ENCODE data around the gene PLCB3. TPM values are rescaled to one million over a fixed set of nuclear protein-coding genes. Genes with fewer than 3 reads are reported as not detected.
A peak's percentile ranks its signal among the peaks of the same experiment; 100 is the strongest.

The PLCB3 gene
- total and polyA plus RNA-seq, 5 donors from 2014 or later: 0.10 to 3.6 (median 0.31) TPM

GRCh38 chr11:64262271-64263002, 11.1 kb downstream of the PLCB3 start:
- ATAC-seq (ENCODE audit: low read depth in 2 of 2) (no peak), DNase-seq (no peak)
- Mint-ChIP-seq H3K4me3 (no peak overlapping the region), H3K4me1 (peaks cover 0 to 9% (median 6%) of the 10 kb centered on the region in 4 donors), H3K9me3 (no peaks in the 10 kb centered on the region), H3K36me3 (no peaks in the 10 kb centered on the region), H3K27me3 (no peaks in the 10 kb centered on the region), H3K27ac (no peak overlapping the region)
- no peak overlapping the region for H3K4me3 ChIP-seq (ENCODE audit: low read depth, low read length)
- H3K27ac ChIP-seq (ENCODE audit: insufficient read depth, low read length, poor library complexity, severe bottlenecking): no peak overlapping the region
- peaks cover 4% of the 10 kb centered on the region for H3K36me3 ChIP-seq (ENCODE audit: control insufficient read depth, insufficient read depth, low read length)
- H3K4me1 ChIP-seq (ENCODE audit: control insufficient read depth, insufficient read depth, low read length, poor library complexity, severe bottlenecking): peaks cover 5% of the 10 kb centered on the region
- no peaks in the 10 kb centered on the region for H3K27me3 ChIP-seq (ENCODE audit: control insufficient read depth, insufficient read depth, low read length)
- no peaks in the 10 kb centered on the region for H3K9me3 ChIP-seq (ENCODE audit: control insufficient read depth in 2 of 2, low read length in 2 of 2)

- Histone ChIP-seq H3K9me3 (ENCODE audit: control insufficient read depth in 2 of 2, low read length in 2 of 2) (no peaks in the 10 kb centered on the region), H3K27ac (ENCODE audit: insufficient read depth, low read length, poor library complexity, severe bottlenecking) (no peak overlapping the region), H3K4me1 (ENCODE audit: control insufficient read depth, insufficient read depth, low read length, poor library complexity, severe bottlenecking) (peaks cover 5% of the 10 kb centered on the region), H3K36me3 (ENCODE audit: control insufficient read depth, insufficient read depth, low read length) (peaks cover 4% of the 10 kb centered on the region), H3K27me3 (ENCODE audit: control insufficient read depth, insufficient read depth, low read length) (no peaks in the 10 kb centered on the region), H3K4me3 (ENCODE audit: low read depth, low read length) (no peak overlapping the region)
- H3K4me1 Mint-ChIP-seq: peaks cover 0 to 15% (median 11%) of the 10 kb centered on the region in 4 donors
- H3K27ac Mint-ChIP-seq: no peak overlapping the region
- H3K36me3 Mint-ChIP-seq: no peaks in the 10 kb centered on the region
- no peak overlapping the region for H3K4me3 Mint-ChIP-seq
- ATAC-seq (ENCODE audit: low read depth in 2 of 2): no peak
- H3K9me3 Mint-ChIP-seq: no peaks in the 10 kb centered on the region
- no peak for DNase-seq
- no peaks in the 10 kb centered on the region for H3K27me3 Mint-ChIP-seq
These were observed 12.0 kb downstream of the PLCB3 start for GRCh38 chr11:64263021-64263946.

- H3K36me3 Mint-ChIP-seq: no peaks in the 10 kb centered on the region
- Histone ChIP-seq H3K27me3 (ENCODE audit: control insufficient read depth, insufficient read depth, low read length) (no peaks in the 10 kb centered on the region), H3K36me3 (ENCODE audit: control insufficient read depth, insufficient read depth, low read length) (no peaks in the 10 kb centered on the region), H3K9me3 (ENCODE audit: control insufficient read depth in 2 of 2, low read length in 2 of 2) (no peaks in the 10 kb centered on the region), H3K4me1 (ENCODE audit: control insufficient read depth, insufficient read depth, low read length, poor library complexity, severe bottlenecking) (peaks cover 12% of the 10 kb centered on the region), H3K27ac (ENCODE audit: insufficient read depth, low read length, poor library complexity, severe bottlenecking) (no peak overlapping the region), H3K4me3 (ENCODE audit: low read depth, low read length) (no peak overlapping the region)
- ATAC-seq (ENCODE audit: low read depth in 2 of 2) (no peak), DNase-seq (no peak)
- H3K9me3 Mint-ChIP-seq: no peaks in the 10 kb centered on the region
- H3K4me3 Mint-ChIP-seq: no peak overlapping the region
- no peak overlapping the region for H3K27ac Mint-ChIP-seq
- H3K27me3 Mint-ChIP-seq: no peaks in the 10 kb centered on the region
- H3K4me1 Mint-ChIP-seq: peaks cover 0 to 20% (median 15%) of the 10 kb centered on the region in 4 donors
These were observed 12.6 kb downstream of the PLCB3 start for GRCh38 chr11:64263947-64264317.

- H3K27me3 Mint-ChIP-seq: no peaks in the 10 kb centered on the region
- no peaks in the 10 kb centered on the region for H3K9me3 Mint-ChIP-seq
- H3K27ac Mint-ChIP-seq: peak overlapping the region in 2 of 3 donors; percentile 46 to 96
- Histone ChIP-seq H3K27ac (ENCODE audit: insufficient read depth, low read length, poor library complexity, severe bottlenecking) (no peak overlapping the region), H3K36me3 (ENCODE audit: control insufficient read depth, insufficient read depth, low read length) (no peaks in the 10 kb centered on the region), H3K4me1 (ENCODE audit: control insufficient read depth, insufficient read depth, low read length, poor library complexity, severe bottlenecking) (peaks cover 13% of the 10 kb centered on the region), H3K4me3 (ENCODE audit: low read depth, low read length) (no peak overlapping the region), H3K9me3 (ENCODE audit: control insufficient read depth in 2 of 2, low read length in 2 of 2) (no peaks in the 10 kb centered on the region), H3K27me3 (ENCODE audit: control insufficient read depth, insufficient read depth, low read length) (no peaks in the 10 kb centered on the region)
- H3K36me3 Mint-ChIP-seq: no peaks in the 10 kb centered on the region
- peak overlapping the region in 1 of 4 donors; percentile 63 for H3K4me3 Mint-ChIP-seq
- DNase-seq (no peak), ATAC-seq (ENCODE audit: low read depth in 2 of 2) (no peak)
- H3K4me1 Mint-ChIP-seq: peaks cover 0 to 22% (median 16%) of the 10 kb centered on the region in 4 donors
These were observed 13.1 kb downstream of the PLCB3 start for GRCh38 chr11:64264371-64264852.

- peaks cover 17% of the 10 kb centered on the region for H3K4me1 ChIP-seq (ENCODE audit: control insufficient read depth, insufficient read depth, low read length, poor library complexity, severe bottlenecking)
- H3K27me3 Mint-ChIP-seq: peaks cover 7% of the 10 kb centered on the region
- H3K9me3 Mint-ChIP-seq: peaks cover 0 to 3% (median 0%) of the 10 kb centered on the region in 7 donors
- H3K36me3 ChIP-seq (ENCODE audit: control insufficient read depth, insufficient read depth, low read length): no peaks in the 10 kb centered on the region
- no peaks in the 10 kb centered on the region for H3K36me3 Mint-ChIP-seq
- no peak overlapping the region for H3K4me3 ChIP-seq (ENCODE audit: low read depth, low read length)
- H3K9me3 ChIP-seq (ENCODE audit: control insufficient read depth in 2 of 2, low read length in 2 of 2): no peaks in the 10 kb centered on the region
- H3K27me3 ChIP-seq (ENCODE audit: control insufficient read depth, insufficient read depth, low read length): no peaks in the 10 kb centered on the region
- DNase-seq: no peak
- H3K4me1 Mint-ChIP-seq: peaks cover 0 to 27% (median 15%) of the 10 kb centered on the region in 4 donors
- H3K27ac ChIP-seq (ENCODE audit: insufficient read depth, low read length, poor library complexity, severe bottlenecking): no peak overlapping the region
- no peak for ATAC-seq (ENCODE audit: low read depth in 2 of 2)
- H3K27ac Mint-ChIP-seq: no peak overlapping the region
- peak overlapping the region in 1 of 4 donors; percentile 77 for H3K4me3 Mint-ChIP-seq
These were observed 14.1 kb downstream of the PLCB3 start for GRCh38 chr11:64265176-64266160.

- Mint-ChIP-seq H3K36me3 (no peaks in the 10 kb centered on the region), H3K4me1 (peaks cover 0 to 28% (median 15%) of the 10 kb centered on the region in 4 donors), H3K9me3 (peaks cover 0 to 3% (median 0%) of the 10 kb centered on the region in 7 donors), H3K27me3 (peaks cover 8% of the 10 kb centered on the region), H3K4me3 (no peak overlapping the region), H3K27ac (no peak overlapping the region)
- H3K4me3 ChIP-seq (ENCODE audit: low read depth, low read length): no peak overlapping the region
- H3K4me1 ChIP-seq (ENCODE audit: control insufficient read depth, insufficient read depth, low read length, poor library complexity, severe bottlenecking): peaks cover 21% of the 10 kb centered on the region
- DNase-seq (no peak), ATAC-seq (ENCODE audit: low read depth in 2 of 2) (no peak)
- H3K36me3 ChIP-seq (ENCODE audit: control insufficient read depth, insufficient read depth, low read length): no peaks in the 10 kb centered on the region
- H3K27ac ChIP-seq (ENCODE audit: insufficient read depth, low read length, poor library complexity, severe bottlenecking): no peak overlapping the region
- H3K27me3 ChIP-seq (ENCODE audit: control insufficient read depth, insufficient read depth, low read length): no peaks in the 10 kb centered on the region
- no peaks in the 10 kb centered on the region for H3K9me3 ChIP-seq (ENCODE audit: control insufficient read depth in 2 of 2, low read length in 2 of 2)
These were observed 15.0 kb downstream of the PLCB3 start for GRCh38 chr11:64266339-64266738.
